Left hindlimb (tissue), 1 donor: ENCODE results near the gene KDSR.

ENCODE experiments used
- DNase-seq: peaks from one replicate; pipeline ENCODE4 v3.0.0-alpha.2; 2018

KDSR gene

DNA sequence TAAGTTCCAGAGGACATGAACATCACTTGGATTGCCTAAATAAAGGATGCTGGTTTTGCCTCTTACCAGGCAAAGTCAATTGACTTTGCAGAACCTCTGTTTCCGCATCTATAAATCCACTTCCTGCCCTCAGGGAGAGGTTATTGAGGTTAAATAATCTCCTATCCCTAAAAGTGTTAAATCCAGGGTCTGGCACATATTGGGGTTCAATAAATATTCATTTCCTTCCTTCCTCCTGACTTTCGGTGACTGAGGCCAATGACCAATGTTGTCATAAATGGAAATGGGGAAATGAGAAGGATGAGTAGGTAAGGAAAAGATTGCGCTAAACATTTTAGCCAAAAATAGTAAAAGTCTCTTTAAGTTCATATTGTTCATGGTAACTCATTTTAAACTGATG is 63.5 kb downstream of the KDSR start:
- DNase-seq = no peak

DNA sequence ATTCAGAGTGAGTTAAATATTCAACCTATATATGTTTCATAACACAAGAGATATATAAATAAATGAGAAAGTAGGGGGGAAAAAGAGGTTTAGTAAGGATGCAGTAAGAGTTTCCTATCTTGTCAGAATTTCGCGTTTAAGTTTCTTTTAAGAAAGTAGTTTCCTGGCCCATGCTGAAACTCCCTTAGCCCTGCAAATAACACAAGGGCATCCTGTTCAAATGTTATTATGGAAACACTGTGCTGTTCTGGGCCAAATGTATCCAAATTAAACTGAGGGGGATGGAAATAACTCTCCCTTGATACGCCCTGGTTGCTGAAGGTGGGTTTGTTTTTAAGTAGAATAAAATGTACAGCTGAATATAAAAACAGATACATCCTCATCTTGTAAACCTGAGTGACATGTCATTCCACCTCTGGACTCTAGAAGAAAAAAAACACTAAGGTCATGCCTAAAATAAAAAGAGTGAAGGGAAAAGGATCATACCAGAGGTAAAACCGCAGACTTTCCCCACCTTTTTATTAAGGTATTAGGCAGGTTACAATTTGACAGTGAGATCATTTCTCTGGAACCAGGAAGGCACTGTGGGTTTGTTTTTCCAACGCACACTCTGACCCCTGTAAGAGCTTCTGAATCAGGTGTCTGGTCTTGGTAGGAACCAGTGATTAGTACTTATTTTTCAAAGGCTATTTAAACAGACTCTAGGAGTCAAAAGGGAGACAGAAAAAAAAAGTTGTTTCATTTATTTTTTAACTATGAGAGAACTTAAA is 64.2 kb downstream of the KDSR start:
- DNase-seq = no peak

DNA sequence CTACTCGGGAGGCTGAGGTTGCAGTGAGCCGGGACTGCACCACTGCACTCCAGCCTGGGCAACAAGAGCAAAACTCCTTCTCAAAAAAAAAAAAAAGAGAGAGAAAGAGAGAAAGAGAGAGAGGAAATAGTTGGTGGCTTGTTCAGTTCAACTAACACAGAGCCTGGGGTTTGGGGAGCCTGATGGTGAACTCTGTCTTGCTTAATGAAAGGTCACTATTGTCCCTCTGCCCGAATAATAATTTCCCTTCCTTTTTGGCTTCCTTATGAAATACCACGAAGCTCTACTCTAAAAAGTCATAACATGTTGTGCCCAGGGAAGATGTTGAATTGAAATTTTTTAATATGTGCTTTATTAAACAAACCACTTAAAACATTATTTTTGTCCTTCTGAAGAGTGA is 64.8 kb downstream of the KDSR start:
- no peak for DNase-seq

DNA sequence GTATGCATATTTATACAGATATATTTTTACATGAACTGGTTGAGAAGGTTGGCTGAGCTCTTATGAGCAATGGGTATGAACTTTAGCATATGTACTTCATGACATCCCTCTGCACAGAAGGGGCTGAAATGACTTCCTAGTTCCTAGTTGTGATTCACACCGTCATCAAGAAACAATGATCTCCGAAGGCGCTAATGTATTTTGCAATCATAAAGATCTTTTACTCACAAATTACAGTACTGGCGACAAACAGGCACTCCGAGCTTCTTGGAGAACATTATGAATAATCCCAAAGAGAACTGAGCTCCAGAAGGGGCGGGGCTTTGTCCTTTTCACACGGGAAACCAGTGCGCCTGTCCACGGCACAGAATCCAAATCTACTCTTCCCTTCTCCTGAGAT is 65.6 kb downstream of the KDSR start:
- DNase-seq = no peak

DNA sequence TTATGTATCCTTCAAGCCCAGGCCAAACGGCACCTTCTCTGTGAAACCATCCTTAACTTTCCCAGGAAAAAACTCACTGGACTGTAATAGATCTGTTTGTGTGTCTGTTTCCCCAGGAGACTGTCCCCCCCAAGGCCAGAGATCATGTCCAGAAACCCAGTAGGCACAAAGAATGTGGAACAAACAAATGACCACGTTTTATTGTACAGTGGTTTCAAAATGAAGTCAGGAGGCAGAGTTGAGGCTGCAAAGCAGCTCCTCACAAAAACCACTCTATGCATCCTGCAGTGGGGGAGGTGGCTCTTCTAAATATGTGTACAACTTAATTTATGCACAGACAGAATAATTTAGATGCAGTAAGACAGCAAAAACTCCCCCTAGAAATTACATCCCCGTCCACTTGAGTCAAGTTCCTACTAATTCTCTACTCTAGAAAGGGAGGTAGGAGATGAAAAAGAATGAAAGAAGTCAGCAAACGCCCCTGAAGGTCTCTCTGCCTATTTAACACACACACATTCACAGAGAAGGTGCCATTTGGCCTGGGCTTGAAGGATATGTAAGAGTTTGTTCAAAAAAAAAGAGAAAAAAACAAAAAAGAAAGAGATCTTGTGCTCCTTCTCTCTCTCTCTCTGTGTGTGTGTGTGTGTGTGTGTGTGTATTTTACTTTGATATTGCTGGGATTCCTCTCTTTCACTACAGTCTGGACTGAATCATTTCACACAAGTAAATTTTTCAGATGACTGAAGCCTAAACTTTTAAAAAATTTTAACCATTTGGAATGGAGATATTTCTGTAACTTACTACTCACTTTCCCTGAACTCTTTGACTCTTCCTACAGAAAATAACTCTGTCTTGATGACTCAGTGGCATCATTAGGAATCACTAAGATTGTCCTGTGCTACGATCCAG is 66.9 kb downstream of the KDSR start:
- DNase-seq = no peak

DNA sequence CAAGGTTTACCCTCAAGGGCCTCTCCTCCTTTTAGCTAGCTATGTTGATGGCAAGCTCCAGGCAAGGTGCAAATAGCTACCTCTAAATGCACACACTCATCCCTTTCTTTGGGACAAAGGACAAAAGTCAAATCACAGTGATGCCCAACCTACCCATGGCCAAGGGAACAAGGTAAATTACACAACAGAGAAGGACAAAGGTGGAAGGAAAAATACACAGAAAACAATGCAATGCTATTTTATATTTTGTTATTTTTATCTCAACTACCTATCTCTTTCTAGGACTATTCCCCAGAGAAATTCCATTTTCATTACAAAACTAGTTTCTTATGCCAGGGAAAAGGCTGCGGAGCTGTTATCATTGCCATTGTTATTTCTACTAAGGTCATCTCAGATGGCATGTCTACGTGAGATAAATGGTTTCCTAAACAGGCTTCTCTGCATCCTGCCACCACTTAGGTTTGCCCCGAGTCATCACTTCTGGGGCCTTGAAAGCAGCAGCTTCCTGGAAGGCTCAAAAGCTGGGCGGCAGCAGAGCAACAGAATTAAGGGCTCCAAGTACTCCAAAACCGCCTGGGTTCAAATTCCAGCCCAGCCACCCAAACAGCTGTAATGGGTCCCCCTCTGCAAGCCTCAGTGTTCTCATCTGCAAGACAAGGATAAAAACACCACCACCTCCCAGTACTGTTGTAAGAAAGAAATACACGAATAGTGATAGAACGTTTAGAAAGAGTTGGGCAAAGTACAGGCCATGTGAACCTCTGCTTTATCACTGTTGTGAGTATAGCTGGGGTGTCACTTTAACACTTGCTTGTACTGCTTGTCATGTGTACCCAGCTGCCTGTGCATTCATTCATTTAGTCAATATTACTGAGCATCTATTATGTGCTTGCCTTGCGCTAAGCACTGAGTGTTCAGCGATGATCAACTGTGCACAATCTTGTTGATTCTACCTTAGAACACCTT is 68.3 kb downstream of the KDSR start:
- DNase-seq = no peak

DNA sequence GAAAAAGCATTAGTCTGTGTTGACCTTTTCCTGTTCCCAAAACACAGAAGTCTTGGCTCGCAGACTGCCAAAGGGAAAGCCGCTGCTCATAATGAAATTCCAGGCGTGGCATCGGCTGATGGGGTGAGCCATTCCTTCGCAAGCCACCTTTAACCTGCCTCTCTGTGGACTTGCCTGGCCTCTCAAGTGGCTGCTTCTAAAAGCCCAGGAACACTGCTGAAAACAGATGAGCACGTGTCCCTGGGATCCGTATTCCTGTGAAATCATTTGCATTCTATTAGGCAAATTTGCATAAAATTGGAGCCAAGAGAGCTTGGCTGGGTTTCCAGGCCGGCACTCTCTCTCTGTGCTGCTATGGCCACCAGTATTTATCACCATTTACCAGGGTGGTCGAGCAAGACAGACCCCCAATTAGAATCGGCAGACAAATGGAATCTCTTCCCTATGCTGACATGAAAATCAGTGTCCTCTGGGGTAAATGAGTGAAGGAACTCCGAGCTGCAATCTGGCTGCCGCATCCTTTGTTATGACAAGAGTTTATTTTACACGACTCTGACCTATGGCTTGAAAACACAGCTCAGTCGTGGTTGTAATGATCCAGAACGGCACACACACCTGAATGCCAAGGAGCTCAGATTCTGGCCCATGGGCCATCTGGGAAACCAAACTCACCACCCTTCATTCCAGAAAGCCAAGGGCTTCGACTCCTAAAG is 69.2 kb downstream of the KDSR start:
- DNase-seq = no peak

DNA sequence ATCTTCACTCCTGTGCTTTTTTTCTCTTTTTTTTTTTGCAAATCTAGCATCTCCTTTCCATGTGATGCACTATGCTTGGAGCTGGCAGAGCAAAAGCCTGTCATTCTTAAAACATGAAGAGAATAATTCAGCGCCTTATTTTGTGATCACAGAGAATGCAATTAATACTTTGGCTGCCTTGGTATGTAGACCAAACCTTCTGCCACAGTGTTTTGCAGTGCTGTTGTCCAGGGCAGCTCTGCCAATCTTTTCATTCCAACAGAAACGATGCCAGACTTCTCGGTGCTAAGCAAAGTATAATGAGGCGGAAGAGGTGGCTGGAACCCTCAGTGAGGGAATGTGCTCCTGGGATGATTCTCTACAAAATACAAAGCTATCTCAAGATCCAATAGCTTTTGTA is 73.1 kb downstream of the KDSR start:
- no peak for DNase-seq

DNA sequence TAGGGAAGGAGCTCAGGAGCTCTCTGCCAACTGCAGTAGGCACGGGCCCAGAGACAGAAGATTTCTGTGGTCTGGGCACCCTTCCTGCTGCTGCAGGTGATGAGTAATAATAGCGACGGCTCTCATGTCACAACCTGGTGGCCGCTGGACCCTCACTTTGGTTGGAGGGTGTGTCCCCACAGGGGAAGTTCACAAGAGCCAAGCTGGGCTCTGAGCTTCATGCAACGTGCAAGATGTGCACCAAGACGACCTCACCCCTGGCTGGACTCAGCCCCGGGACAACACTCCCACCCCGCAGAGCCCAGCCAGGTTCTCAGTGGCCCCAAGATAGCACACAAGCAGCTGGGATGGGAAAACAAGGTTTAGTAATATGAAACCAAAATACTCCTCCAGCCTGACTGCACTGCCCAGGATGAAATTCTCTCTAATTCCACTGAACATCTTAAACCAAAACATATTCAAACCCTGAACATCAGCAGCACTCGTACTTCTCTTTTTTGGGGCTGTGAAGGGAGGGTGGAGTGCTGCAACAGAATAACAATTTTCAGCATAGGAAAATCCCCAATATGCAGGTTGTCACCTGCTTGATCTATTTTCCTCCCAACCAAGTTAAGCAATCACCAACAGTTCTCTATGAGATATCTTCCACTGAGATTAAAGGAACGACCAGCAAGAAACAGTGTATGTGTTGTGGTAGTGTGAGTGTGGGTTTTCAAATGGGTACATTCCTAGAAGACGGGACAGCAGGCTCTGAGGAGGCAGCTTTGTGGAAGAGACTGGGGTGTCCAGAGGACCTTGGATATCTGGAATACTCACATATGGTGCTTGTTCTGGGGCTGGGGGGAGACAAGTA is 73.9 kb downstream of the KDSR start:
- DNase-seq = no peak

DNA sequence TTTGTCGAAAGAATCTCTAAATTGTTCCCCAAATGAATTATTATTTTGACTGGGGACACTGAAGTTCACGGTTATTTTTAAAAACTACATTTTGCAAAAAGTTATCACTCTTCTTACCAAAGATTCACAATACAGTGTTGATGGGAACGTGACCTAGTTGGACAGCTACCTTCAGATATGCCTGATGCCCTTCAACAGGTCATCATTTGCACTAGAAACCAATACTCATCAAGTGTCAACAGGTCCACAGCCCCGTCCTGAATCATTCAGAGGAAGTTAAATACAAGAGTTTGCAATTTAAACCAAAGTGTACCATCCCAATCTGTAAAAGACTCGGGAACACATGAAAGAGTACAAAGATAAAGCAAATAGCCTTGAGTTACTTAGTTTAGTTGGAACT is 75.7 kb downstream of the KDSR start:
- no peak for DNase-seq

DNA sequence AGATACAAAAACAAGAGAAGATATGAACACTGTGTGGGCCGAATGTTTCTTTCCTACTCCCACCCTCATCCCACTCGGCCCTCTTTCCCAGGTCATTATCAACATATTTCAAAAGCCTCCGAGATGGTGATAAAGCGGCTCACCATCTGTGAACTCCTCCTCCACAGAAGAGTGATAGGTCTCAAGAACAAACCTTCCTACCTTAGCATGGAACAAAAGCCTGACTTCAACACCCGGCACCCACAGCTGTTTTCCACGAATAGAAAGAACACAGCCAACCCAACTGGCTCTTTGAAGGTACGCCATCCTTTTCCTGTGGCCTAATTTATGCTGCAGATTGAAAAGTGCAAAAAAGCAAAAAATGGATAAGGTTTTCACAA is 76.2 kb downstream of the KDSR start:
- DNase-seq = no peak

DNA sequence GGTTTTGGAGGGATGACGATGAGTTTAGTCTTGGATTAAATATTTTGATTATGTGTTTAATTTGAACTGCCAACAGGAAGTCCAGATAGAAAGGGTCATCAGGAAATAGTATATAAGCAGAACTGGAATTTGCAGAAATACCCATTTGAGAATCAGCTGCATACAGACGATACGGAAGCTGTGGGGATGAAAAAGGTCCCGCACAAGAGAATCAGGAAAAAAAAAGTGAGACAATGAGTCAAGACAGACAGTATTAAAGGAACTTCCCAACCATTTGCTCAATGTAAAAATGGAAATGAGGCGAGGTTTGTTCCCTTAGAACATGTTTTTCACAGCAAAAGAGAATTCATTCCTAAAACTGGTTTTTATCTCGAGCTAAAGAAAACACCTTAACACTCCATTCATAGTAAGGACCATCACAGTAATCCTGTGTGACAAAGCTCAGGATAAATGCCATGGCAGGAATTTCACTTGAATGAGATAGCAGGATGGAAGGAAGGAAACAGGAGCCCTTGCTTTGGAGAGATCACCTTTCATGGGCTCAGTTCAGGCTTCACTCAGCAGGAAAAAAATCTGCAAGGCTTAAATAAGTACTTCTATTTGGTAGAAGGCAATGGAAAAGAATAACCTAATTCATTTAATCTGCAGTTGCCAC is 76.7 kb downstream of the KDSR start:
- DNase-seq = no peak

DNA sequence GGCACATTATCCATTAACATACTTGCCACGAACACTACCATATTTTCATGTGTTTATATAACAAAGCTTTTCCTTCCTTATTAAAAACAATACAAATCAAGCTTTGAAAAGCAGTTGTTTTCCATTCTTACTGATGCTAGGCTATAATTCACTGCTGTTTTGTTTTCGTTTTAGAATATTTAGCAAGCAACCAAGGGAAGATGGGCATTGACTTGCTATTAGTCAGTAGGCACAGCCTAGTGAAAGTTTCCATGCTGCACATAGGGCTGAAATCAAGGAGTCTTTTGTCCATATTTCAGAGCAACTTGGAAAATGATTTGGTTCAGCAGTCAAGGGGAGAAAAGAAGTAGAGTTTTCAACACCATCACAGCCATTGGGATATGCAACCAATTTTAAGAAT is 78.7 kb downstream of the KDSR start:
- no peak for DNase-seq

DNA sequence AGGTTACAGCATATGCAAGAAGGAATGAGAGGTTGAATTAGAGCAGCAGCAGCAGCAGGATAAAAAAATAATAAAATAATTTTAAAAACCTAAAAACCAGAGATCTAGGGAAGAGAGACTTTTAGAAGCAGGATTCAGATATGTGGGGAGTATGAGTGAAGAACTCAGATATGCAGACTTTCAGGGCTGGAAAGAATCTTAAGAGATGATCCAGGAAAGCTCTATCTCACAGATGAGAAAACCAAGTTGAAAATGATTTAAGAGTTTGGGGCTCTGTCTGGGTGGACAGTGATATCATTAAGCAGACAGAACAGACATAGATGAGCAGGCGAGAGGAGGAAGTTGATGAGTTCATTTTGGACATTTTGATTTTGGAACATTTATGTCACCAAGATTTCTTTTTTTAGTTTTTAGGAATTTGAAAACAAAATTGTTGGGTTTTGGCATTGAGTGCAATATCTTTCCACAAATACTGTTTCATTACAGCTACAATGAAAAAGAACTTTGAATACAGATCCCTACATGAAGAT is 79.2 kb downstream of the KDSR start:
- DNase-seq = no peak

DNA sequence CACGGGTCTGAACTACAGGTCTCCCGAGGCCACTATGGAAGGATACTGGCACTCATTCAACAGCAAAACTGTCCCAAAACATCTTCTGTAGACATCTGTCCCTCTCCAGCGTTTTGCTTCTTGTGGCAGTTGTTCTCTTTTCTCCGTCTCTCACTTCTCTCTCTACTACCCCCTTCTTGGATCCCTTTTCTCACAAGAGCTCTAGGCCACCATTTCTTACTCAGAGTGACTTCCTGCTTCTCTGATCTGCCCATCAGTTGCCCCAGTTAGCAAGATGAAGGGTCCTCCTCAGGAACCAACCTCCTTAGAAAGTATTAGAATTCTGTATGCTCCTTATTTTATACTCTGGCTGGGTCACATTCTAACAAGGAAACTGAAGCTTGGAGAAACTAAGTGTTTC is 80.1 kb downstream of the KDSR start:
- no peak for DNase-seq

DNA sequence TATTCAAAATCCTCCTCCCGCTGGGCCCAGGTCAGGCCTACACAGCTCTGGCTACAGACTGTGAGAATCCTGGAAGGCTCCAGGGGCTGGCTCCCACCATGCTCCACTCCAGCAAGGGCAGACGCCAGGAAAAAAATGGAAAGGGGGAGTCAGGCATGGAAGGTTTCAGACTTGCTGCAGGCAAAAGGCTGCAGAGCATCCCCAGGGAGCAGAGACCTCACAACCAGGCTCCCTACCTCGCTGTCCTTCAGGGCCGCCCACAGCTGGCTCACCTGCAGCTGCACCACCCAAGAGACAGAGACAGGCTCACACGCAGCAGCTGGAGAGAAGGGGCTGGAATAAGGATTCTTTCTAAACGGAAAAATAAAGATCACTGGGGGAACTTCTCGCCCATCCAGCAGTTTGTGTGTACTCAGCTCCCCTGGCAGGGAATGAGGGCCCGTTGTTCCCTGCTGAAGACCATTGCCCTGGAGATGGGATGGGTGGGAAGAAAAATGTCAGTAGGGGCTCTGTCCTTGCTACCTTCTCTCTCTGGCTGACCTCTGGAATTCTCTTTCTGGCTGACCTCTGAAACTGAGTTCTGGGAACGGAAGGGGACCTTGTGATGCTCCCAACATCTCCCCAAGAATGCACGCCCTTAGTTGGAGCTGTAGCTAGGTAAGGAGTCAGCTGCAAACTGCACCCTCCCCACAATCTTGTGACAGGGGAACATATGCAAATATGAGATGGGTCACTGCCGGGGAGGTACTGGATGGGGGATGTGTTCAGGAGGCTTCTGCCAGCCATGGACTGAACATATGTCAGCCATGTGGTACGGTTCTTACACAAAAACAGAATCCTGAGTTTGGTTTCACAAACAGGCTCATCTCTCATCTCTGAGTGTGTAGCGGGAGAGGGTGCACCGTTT is 81.9 kb downstream of the KDSR start:
- DNase-seq = peak; percentile 51

DNA sequence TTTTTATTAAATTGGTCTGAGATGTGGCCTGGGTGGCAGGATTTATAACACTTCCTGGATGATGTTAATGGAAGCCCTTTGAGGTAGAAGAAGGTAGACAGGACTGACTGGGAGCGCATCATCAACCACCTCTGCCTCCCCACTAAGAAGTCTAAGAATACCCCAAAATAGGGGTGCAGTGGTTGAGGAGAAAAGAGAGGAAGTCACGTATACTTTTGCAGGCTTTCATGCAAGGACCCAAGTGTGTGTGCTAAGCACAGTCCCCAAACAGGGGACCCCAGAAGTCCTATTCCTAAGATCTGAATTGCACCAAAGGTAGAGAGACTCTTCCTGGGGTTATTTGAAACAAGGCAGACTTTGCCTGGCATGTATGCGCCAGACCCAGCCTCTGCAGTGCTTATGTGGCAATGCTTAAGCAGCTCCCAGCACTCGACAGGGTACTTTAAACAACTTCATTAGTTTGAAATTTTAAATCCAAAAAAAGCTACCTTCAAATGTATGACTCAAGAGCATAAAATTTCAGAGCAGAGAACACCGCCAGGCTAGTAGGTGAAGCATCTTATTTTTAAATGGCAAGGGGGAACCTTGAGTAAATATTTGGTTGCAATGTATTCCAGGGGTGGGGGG is 82.7 kb downstream of the KDSR start:
- DNase-seq = no peak

DNA sequence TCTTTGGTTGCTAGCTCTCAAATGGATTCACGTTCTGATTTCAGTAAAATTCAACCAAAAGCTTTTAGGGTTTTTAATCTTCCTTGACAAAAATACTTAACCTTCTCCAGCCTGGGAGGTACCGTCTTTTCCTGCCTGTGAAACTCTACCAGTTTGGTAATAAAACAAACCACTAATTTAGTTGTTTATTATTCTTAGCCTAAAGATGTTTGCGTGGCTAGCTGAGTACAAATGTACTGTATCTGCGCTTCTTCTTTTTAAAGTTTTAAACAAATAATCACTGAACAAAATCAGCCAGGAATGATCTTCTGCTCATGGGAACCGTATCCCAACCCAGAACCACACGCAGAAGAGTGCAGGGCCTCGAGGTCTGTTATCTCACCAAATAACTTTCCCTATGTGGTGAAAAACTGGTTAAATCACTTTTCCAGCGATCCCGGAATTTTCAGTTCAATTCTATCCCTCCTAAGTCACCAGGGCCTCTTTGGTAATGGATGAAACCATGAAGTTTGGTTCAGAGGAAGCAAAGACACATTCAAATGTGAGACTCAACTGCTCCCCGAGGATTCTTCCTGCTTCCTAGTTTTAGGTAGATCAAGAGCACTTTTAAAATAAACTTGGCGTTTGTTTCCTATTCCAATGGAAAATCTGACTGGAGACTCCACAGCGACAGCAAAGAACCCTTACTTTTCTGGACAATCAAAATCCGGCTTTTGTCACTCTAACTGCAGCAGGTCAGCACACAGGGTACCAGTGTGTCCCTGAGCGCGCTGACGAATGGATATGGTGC is 83.5 kb downstream of the KDSR start:
- no peak for DNase-seq
